Ishikawa (cell line): ENCODE results near the gene TMEM141.

Experiments used
- FOXM1 ChIP-seq: IDR thresholded peaks from 2 replicates; pipeline ENCODE4 v1.6.1; 2012; ENCODE audit warnings: low read depth, borderline replicate concordance
- REST ChIP-seq: IDR thresholded peaks from 2 replicates; pipeline ENCODE4 v1.6.1; 2012; ENCODE audit warnings: low read depth, mild to moderate bottlenecking

GRCh38 chr9:136748666-136749611 is 42.2 kb upstream of the TMEM141 start:
- TF ChIP-seq REST (no peak), FOXM1 (no peak)
